LNCaP clone FGC (cell line): ENCODE data around the gene NF2.

Experiments used
- DNase-seq: peaks from one replicate; pipeline ENCODE4 v3.0.0-alpha.2; 2011; ENCODE audit warnings: low read depth
- H3K4me3 ChIP-seq: 2 replicates; pipeline ENCODE4 v1.5.1; 2011; ENCODE audit warnings: mild to moderate bottlenecking, low read depth, low read length, control low read depth
- TF ChIP-seq, protein P1 (sequence below): IDR thresholded peaks from 2 replicates; pipeline ENCODE4 v1.5.1; 2012; ENCODE audit warnings: mild to moderate bottlenecking; ENCODE audit not compliant: control insufficient read depth, insufficient read depth; ENCODE audit errors: extremely low read depth

NF2 gene

DNA sequence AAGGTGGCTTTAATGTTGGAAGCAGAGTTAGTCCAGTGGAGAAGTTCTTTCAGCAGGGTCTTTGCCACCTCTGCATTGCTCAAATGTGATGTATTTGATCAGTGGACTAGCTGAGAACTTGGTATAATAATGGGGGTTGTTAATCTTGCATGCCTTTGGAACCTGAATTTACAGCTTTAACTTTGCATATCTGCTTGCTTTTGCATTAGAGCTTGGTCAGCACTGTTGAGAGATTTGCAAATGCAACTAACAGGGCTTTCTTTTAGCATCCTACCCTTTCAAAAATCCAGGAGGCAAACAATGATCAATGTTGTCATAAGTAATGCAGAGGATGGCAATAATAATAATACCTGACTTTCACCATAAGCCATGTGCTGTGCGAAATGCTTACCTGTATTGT lies 48.2 kb downstream of the NF2 start:
- TF ChIP-seq, protein P1, sequence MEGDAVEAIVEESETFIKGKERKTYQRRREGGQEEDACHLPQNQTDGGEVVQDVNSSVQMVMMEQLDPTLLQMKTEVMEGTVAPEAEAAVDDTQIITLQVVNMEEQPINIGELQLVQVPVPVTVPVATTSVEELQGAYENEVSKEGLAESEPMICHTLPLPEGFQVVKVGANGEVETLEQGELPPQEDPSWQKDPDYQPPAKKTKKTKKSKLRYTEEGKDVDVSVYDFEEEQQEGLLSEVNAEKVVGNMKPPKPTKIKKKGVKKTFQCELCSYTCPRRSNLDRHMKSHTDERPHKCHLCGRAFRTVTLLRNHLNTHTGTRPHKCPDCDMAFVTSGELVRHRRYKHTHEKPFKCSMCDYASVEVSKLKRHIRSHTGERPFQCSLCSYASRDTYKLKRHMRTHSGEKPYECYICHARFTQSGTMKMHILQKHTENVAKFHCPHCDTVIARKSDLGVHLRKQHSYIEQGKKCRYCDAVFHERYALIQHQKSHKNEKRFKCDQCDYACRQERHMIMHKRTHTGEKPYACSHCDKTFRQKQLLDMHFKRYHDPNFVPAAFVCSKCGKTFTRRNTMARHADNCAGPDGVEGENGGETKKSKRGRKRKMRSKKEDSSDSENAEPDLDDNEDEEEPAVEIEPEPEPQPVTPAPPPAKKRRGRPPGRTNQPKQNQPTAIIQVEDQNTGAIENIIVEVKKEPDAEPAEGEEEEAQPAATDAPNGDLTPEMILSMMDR: no peak
- H3K4me3 ChIP-seq: no peak overlapping the region
- DNase-seq: no peak

DNA sequence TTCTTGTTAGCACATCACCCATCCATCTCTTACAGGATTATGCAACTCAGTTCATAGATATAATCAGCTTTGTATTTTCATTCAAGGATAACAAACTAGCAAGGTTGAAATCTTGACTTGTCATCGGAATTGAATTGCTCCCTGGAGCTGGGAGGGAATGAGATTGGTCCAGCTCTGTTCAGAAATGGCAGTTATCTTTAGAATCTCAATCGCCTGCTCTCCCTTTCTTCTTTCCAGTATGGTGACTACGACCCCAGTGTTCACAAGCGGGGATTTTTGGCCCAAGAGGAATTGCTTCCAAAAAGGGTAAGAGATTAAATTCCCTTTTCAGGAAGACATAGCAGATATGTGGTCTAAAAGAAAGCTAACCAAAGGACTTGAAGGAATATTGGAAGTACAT lies 51.0 kb downstream of the NF2 start:
- DNase-seq: no peak
- TF ChIP-seq, protein P1: no peak
- H3K4me3 ChIP-seq: no peak overlapping the region

DNA sequence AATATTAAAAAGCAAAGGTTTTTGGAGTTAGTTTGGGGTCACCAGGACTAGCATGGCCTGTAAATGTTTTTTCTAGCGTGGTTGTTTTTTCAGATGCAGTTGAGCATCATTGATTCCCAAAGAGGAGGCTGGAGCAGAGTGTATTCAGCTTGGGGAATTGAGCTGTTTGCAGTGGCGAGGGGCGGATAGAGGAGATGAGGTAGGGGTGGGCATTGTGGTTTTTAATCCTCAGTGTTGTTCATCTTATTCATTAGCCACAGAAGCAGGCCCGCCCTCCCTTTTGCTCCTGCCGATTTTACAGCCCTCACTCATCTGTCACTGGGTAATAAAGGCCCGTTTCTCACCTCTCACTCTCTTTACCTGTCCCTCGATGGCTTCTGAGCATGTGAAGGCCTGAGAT lies 51.4 kb downstream of the NF2 start:
- TF ChIP-seq, protein P1: no peak
- H3K4me3 ChIP-seq: no peak overlapping the region
- DNase-seq: no peak

DNA sequence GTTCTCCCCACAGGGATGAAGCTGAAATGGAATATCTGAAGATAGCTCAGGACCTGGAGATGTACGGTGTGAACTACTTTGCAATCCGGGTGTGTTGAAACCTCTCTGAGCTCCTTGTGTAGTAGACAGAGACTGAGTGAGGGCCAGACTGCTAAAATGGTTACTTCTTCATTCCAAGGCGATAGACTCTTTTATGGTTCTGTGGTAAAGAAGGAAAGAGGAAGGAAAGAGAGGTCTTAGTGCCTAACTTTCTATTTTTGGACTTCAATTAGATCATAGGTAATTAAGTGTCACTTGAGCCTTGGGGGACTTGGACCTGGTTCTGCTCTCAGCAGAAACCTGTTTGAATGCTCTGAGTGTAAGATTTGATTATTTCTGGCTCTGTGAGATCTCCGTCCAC lies 54.7 kb downstream of the NF2 start:
- TF ChIP-seq, protein P1: no peak
- DNase-seq: no peak
- no peak overlapping the region for H3K4me3 ChIP-seq

DNA sequence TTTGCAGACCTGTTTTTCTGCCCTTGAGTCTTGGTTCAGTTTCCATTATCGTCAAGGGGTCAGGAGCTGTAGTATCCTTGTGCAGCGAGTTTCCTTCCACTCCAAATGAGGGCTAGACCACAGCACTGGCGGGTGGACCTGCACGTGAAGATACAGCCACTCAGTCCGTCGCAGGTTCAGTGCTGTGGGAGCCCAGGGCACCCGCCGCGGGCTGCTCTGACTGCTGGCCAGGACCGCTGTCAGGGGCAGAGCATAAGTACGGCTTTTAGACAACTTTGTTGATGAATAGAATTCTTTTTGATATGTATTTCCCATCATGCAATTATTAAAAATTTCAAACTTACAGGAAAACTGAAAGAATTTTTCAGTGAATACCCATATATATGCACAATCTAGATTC lies 56.6 kb downstream of the NF2 start:
- no peak for DNase-seq
- TF ChIP-seq, protein P1: no peak
- H3K4me3 ChIP-seq: no peak overlapping the region

DNA sequence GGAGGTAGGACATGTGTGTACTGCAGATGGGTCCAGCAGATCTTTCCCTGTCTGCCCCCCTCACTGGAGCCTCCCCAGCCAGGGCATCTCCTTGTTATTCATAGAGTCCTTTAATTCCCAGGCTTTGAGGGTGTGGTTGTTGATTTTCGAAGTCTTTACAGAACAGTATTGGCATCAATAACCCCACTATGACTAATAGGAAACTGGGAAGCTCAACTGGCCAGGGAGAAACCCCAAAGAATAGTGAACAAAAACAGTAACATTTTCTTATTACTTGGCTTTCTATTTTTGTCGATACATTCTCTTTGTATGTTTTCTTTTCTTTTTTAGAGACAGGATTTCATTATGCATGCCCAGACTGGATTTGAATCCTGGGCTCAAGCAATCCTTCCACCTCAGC lies 57.9 kb downstream of the NF2 start:
- no peak for DNase-seq
- TF ChIP-seq, protein P1: no peak
- no peak overlapping the region for H3K4me3 ChIP-seq

DNA sequence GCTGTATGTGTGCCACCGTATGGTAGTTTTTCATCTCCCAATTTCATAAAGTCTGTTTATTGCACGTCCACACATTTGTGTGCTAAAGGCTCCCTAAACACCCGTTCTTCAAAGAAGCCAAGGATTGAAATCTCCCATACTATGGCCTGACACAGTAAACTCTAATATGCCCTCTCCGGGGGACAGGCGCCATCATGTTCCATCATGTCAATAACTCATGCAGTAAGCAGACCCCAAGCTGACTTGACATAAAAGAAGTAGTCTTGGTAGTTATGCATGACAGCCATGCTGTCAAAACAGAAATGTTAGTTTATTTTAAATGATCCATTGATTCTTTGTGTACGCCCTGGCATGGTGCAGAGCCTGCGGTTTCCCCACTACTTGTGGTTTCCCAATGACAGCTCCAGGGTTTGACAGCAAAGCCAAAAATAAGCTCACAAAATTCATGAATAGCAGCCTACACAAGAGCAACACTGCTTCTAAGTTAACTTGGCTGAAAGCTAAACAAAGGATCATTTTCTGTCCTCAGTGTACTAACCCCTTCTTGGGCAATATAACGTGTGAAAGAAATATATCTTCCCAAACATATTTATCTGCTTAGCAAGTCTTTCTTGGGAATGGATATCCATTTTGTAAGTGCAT lies 59.9 kb downstream of the NF2 start:
- TF ChIP-seq, protein P1: no peak
- DNase-seq: no peak
- H3K4me3 ChIP-seq: no peak overlapping the region
